ENCODE results near the gene TSPAN9. TPM values are rescaled to one million over a fixed set of nuclear protein-coding genes. Genes with fewer than 3 reads are reported as not detected.

TSPAN9 gene
- total RNA-seq, 1 donor from 2014 or later, result 17.7 TPM

DNA sequence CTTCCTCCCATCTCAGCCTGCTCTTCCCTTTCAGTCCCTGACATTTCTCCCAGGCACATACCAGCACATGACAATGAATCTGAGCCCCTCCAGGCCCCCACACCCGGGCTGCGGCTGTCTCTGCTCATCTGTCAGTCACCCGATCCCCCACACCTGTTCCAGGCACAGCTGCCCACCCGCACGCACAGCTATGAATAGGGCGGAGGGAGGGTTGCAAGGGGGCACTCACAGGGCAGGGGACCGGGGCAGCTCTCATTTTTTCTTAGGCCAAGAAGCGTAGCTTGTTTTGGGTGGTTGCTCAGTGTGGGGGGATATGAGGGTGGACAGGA, 43.7 kb upstream of the TSPAN9 start:
- TF ChIP-seq, protein P1, sequence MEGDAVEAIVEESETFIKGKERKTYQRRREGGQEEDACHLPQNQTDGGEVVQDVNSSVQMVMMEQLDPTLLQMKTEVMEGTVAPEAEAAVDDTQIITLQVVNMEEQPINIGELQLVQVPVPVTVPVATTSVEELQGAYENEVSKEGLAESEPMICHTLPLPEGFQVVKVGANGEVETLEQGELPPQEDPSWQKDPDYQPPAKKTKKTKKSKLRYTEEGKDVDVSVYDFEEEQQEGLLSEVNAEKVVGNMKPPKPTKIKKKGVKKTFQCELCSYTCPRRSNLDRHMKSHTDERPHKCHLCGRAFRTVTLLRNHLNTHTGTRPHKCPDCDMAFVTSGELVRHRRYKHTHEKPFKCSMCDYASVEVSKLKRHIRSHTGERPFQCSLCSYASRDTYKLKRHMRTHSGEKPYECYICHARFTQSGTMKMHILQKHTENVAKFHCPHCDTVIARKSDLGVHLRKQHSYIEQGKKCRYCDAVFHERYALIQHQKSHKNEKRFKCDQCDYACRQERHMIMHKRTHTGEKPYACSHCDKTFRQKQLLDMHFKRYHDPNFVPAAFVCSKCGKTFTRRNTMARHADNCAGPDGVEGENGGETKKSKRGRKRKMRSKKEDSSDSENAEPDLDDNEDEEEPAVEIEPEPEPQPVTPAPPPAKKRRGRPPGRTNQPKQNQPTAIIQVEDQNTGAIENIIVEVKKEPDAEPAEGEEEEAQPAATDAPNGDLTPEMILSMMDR (IDR thresholded peaks at IDR 0.05; ENCODE audit: insufficient read depth, low read length, poor library complexity, severe bottlenecking), result no peak

DNA sequence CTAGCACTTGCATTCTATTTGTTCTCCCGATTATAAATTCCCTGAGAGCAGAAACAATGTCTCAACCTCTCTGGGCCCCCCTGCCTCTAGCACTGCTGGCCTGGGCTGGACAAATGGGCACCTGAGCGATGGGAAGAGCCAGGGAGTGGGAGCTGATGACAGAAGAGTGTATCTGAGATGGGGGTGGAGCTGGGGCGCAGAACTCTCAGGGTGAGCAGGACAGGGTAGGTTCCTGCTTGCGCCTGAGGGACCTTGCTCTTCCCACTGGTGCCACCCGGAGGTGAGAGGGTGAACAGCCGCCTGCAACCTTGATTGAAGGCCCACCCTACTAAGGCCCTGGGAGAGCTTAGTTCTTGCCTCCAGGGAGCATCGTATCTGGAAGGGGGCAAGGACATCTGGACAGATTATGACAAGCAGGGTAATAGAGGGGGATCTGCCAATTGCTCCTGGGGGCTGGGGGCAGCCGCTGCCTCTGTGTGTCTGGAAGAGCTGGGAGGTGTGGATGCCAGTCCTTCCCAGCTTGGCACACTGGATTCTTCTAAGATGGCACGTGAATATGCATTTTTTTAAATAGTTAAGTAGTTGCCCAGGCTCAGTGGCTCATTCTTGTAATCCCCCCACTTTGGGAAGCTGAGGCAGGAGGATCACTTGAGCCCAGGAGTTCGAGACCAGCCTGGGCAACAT, 43.0 kb upstream of the TSPAN9 start:
- Histone ChIP-seq H3K27me3 (ENCODE audit: control insufficient read depth, insufficient read depth, low read length) (no peaks in the 10 kb centered on the region), H3K36me3 (ENCODE audit: control insufficient read depth, insufficient read depth, low read length) (peaks cover 3% of the 10 kb centered on the region), H3K4me3 (ENCODE audit: low read depth, low read length) (no peak overlapping the region)
- TF ChIP-seq, protein P1 (IDR thresholded peaks at IDR 0.05; ENCODE audit: insufficient read depth, low read length, poor library complexity, severe bottlenecking), result peak; percentile 90
- peak; percentile 29 for DNase-seq (ENCODE audit: low read depth)

More for the DNA sequence above, 43.7 kb upstream of the TSPAN9 start:
- Histone ChIP-seq H3K27me3 (ENCODE audit: control insufficient read depth, insufficient read depth, low read length) (no peaks in the 10 kb centered on the region), H3K36me3 (ENCODE audit: control insufficient read depth, insufficient read depth, low read length) (peaks cover 3% of the 10 kb centered on the region), H3K4me3 (ENCODE audit: low read depth, low read length) (no peak overlapping the region)
- no peak for DNase-seq (ENCODE audit: low read depth)

DNA sequence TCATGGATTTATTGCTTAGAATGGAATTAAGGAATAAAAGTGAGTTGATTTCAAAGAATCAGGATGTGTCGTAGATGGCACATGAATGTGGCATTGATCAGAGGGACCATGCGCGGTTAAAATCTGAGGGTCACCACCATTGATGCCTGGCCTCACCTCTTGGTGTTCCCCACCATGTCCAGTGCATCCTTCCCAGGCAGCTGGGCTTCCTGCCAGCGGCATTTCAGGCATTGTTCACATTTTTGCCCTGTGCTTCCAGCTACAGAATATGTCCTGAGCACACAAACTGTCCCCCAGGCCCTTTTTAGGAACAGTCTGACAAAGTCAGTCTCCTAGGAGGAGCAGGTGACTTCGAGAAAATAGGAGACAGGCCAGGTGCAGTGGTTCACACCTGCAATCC, 42.0 kb upstream of the TSPAN9 start:
- Histone ChIP-seq H3K4me3 (ENCODE audit: low read depth, low read length) (no peak overlapping the region), H3K27me3 (ENCODE audit: control insufficient read depth, insufficient read depth, low read length) (no peaks in the 10 kb centered on the region), H3K36me3 (ENCODE audit: control insufficient read depth, insufficient read depth, low read length) (peaks cover 3% of the 10 kb centered on the region)
- DNase-seq (ENCODE audit: low read depth), result no peak
- TF ChIP-seq, protein P1 (IDR thresholded peaks at IDR 0.05; ENCODE audit: insufficient read depth, low read length, poor library complexity, severe bottlenecking), result no peak

GRCh38 chr12:3035815-3036702, 41.1 kb upstream of the TSPAN9 start:
- no peak overlapping the region for H3K4me3 ChIP-seq (ENCODE audit: low read depth, low read length)
- H3K27me3 ChIP-seq (ENCODE audit: control insufficient read depth, insufficient read depth, low read length), result no peaks in the 10 kb centered on the region
- peaks cover 3% of the 10 kb centered on the region for H3K36me3 ChIP-seq (ENCODE audit: control insufficient read depth, insufficient read depth, low read length)
- TF ChIP-seq, protein P1 (IDR thresholded peaks at IDR 0.05; ENCODE audit: insufficient read depth, low read length, poor library complexity, severe bottlenecking), result peak; percentile 29
- no peak for DNase-seq (ENCODE audit: low read depth)

- Histone ChIP-seq H3K36me3 (ENCODE audit: control insufficient read depth, insufficient read depth, low read length) (peaks cover 3% of the 10 kb centered on the region), H3K4me3 (ENCODE audit: low read depth, low read length) (no peak overlapping the region), H3K27me3 (ENCODE audit: control insufficient read depth, insufficient read depth, low read length) (no peaks in the 10 kb centered on the region)
- no peak for DNase-seq (ENCODE audit: low read depth)
- TF ChIP-seq, protein P1 (IDR thresholded peaks at IDR 0.05; ENCODE audit: insufficient read depth, low read length, poor library complexity, severe bottlenecking), result no peak
Observed at GRCh38 chr12:3036901-3037600, 40.1 kb upstream of the TSPAN9 start.

Measured in kidney epithelial cell (primary cell).